RPMI8226 (cell line): ENCODE measurements around the gene S100P.

Experiments
- DNase-seq: peaks from one replicate; pipeline ENCODE4 v3.0.0-alpha.2; 2015

The S100P gene

DNA sequence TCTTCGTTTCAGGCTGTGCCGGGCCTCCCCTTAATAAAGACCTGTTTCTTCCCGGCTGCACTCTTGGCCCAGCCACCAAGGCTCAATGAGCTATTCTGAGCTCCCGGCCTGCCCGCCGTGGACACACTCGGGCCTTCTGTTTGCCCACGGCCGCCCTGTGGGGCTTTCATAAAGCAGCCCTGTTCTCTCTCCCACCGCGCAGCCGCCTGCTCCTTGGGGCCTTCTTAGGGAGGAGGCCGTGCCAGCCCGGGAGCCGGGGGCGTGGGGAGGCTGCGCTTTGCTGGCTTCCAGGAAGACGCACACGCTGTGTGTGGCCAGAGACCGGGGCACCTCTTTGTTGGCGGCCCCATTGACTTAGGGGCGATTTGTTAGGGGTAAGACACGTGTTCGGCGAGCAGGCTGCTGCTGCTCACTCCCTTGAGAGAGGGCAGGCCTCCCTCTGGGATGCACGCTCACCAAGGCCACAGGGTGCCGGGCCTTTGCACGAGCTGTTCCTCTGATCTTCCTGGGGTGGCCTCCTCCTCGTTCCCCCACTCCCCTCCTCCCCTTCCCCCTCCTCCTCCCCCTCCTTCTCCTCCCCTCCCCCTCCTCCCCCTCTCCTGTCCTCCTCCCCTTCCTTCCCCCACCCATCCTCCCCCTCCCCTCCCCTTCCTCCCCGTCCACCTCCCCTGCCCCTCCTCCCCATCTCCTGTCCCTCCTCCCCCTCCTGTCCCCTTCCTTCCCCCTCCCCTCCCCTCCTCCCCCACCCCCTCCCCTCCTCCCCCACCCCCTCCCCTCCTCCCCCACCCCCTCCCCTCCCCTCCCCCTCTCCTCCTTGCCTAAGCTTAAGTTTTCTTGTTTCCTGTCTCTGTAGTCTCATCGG, 33.6 kb downstream of the S100P start:
- DNase-seq, result no peak

DNA sequence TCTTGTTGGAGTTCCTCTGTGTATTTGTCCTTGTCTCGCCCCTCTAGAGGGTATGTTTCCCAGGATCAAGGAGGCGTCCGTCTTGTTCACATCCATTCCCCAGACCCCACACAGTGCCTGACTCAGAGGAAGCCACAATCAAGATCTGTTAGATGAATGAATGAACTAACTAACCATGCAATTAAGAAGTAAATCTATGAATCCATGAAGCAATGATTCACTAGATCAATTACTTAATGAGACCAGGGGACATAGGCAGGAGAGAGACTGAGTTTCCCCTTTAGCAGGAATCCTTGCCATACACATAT, 34.2 kb downstream of the S100P start:
- no peak for DNase-seq

DNA sequence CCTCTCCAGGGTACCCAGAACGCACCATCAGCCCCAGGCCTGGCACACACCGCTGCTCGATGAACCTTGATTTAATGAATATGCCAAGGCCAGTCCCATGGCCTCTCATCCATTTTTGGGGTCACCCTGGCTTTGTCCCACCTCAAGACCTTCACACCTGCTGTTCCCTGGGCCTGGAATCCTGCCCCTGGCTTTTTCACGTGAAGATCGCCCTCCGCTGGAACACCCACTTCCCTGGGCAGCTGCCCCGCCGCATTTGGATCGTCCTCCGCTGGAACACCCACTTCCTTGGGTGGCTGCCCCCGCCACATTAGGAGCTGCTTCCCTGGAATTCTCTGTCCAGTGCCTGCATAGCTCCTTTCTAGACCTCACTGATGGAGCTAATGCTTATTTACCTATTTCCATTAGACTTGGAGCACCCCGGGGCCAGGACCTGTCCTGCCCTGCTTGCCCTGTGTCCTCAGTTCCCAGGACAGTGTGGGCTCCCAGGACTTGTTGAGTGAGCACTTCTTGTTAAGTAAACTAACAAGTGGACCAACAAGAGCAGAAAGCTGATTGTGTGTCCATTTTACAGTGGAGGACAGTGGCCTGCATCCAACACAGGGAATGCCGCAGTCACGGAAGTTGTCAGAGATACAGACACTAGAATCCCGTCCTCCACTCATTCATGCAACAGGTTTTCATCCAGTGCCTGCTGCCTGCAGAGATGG, 34.8 kb downstream of the S100P start:
- no peak for DNase-seq

DNA sequence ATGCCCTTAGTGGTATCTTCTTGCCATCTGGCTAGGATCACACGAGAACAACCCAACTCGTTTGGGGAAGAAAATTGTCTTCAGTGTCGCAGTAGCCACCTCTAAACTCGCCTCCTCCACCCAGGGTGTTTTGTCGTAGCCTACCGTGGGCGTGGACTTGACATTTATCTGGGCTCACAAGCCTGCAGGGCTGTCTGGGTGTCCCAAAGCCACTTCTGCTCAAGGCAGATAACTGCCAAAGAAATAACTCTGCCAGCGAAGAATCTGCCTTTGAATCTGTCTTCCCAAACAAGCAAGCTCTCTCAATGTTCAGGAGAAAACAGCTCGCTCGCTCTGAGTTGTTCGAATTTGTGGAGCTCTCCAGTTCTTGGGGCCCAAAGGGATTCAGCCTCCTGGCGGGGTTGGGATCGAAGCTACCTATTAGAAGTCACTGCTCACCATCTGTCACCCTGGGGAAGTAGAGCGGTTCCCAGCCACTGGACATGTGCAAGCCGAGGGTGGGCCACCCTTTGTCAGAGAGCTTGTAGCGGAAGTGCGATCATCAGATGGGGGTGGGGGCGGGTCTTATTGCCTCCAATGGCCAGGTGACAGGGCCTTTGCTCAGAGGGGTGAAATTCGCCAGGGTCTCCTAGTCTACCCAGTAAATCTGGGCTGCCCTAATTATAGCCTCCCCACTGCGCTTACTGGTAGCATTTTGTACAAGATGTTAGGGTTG, 37.1 kb downstream of the S100P start:
- DNase-seq, result no peak

DNA sequence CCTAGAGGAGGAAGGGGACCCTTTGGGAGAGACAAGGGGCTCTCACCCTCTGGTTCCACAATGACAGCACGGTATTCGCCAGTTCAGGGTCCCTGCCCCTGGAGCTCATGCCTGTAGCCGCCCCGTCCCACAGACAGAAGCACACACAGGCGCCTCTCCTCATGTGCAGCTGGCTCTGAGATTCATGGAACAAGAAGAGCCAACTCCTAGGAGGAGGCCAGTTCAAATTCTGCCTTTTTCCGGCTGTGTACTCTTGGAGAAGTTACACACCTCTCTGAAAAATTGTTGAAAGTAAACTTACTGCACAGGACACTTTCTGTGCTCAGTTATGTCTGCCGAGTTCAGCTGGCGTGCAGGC, 37.6 kb downstream of the S100P start:
- no peak for DNase-seq

DNA sequence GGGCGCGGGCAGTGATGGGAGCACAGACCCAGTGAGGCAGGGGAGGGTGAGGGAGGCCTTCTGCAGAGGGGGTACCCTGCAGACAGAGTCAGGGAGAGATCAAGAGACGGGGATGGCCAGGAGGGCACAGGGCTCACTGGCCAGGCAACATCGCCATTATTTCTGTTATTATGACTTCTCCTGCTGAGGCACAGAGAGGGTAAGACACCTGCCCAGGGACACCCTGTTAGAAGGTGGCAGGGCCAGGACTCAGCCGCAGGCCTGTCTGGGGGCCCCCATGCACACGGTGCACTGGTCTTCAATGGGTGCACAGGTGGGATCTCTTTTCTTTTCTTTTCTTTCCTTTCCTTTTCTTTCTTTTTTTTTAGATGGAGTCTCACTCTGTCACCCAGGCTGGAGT, 38.1 kb downstream of the S100P start:
- DNase-seq, result no peak

DNA sequence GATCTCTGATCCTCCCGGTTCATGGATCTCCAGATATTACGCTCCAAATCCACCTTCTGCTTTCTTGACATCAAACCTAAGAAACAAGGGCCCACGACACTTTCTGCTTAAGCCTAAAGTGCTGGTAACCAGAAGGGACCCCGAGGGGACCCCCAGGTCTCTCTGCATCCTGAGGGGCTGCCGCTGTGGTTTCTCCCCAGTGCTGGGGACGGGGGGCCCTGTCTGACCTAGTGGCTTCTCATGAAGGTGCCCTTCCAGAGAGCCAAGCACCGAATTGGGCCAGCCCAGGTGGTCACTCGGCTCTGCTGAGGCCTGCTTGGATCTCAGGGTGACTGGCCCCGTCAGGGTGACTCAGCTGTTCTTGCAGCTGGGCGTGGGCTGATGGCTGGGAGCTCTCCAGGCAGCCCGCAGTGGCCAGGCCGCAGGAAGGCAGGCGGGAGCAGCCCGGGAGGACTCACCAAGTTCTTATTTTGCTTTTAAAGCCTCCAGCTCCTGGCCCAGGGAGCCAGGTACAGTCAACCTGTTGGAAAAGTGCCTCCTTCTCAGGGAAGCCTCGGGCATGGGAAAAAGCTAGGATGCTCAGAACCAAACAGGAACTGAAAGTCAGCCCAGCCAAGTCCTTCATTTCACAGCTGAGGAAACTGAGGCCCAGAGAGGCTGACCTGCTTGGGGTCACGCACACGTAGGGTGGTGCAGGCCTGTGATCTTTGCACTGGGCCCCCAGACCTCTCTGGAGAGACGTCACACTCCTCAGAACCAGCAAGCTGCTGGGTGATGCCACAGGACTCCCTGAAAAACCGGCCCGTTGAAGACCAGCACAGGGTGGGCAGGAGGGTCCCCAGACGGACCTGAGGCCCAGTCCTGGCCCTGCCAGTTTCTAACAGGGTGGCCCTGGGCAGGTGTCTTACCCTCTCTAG, 39.0 kb downstream of the S100P start:
- DNase-seq, result peak; percentile 26

DNA sequence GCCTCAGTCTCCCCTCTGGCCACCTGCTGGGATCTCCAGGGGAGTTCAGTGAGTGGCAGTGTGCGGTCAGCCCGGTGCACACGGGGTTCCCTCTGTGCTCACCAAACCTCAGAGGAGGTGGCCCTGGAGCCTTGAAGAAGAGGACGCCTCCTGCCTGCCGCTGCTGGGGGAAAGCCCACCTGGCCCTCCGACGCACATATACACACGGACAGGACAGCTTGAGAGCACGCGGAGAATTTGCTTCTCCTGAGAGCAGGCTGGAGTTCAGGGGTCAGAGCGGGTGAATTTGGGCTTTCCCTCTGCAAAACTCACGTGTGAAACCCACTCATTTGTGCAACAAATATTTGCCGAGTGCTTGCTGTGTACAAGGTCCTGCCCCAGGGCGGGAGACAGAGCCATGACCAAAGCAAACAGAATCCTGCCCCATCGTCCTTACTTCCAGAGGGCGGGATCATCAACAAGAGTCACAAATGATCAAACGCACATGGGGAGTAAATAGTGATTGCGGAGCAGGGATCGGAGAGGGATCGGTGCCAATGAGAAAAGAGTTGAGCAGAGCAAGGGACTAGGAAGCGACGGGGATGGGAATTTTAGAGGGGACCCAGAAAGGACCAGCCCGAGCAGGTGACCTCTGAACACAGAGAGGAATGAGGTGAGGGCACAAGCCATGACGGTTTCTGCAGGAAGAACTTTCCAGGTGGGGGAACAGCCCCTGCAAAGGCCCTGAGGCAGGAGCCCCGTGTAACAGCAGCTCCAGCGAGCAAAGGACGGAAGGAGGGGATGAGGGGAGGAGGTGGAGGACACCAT, 39.9 kb downstream of the S100P start:
- no peak for DNase-seq

DNA sequence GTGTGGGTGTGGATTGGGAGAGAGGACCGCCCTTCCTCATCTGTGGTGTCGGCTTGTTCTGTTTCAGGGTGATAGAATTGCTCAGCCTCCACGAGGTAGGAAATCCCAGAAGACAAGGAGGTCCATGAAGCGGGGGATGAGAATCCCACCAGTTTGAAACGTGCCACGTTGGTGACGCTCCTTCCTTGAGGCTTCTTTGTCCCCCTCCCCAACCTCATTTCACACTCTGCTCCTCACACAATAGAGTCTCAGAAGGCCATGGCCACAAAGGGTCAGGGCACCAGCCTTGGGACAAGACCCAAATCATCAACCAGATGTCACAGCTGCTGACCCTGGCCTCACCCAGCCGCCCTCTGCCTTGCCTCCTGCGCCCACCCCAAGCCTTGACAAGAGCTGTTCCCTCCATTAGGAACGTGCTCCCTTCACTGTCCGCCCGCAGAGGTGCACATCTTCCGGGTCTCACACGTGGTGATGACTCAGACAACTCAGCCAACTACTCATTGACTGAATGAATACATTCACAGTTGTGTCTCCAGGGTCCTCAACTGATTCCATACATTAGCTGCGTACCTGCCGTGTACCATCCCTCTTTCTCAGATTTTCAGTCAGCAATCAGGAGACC, 40.6 kb downstream of the S100P start:
- no peak for DNase-seq

DNA sequence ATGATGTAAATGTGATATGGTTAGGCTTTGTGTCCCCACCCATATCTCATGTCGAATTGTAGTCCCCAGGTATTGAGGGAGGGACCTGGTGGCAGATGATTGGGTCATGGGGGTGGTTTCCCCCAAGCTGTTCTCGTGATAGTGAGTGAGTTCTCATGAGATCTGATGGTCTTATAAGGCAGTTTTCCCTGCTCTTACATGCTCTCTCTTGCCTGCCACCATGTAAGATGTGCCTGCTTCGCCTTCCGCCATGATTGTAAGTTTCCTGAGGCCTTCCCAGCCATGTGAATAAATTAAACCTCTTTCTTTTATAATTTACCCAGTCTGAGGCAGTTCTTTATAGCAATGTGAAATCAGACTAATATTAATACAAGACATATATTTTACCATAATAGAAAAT, 46.2 kb downstream of the S100P start:
- DNase-seq, result no peak

DNA sequence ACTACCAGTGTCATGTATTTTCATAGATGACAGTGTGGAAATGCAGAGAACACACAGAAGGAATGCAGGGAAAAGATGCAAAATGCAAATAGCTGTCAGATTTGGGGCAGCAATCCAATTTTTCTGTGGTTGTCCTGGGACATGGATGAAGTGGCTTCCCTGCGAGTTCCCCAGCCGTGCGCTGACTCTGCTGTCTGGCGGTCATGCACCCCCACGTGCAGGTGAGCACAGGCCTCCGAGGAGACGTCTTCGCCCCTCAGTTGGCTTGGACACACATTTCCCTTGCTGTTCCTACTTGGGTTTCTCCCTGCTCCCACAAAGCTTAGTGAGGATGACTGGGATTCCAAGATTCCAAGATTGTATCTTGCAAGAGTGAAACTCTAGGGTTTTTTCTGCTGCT, 46.7 kb downstream of the S100P start:
- DNase-seq, result no peak

DNA sequence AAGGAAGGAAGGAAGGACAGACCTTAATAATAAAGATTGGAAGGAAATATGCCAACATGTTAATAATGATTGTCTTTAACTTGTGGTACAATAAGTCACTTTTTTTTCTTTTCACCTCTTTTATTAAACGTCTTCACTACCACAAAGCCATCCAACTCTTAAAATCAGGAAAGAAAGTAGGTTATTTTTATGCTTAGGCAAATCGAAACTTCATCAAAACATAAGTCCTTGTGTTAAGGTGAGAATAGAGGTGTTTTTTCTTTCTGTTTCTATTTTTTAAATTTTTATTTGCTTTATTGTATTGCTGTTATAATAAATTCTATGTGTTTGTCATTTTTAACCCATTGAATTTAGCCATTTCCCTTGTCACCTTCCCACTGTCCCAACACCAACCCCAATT, 48.8 kb downstream of the S100P start:
- DNase-seq, result no peak

DNA sequence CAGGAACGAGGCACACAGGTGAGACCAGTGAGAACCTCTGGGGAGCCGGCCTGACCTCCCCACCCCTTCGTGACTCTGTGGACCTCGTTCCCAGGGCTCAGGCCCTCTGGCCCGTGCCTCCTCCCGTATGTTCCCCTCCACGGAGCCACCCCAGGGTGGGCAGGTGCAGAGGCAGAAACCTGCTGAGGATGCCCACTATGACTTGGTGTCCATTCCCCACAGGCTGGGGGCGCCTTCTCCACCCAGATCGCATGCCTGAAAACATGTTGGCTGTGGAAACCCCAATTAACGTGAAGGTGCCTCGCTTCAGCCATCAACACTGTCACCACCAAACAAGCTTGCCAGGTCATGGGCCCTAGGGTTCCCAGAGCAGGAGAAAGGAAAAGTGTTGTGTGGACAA, 49.3 kb downstream of the S100P start:
- DNase-seq, result no peak
